ENCODE data around the gene OLA1. TPM values are rescaled to one million over a fixed set of nuclear protein-coding genes. Genes with fewer than 3 reads are reported as not detected.
A peak's percentile ranks its signal among the peaks of the same experiment; 100 is the strongest.

The OLA1 gene
- total and polyA plus RNA-seq, 9 of the 15 experiments (the other 6 are each of a cell fraction or from before 2014, with no cell fraction given): 208 to 353 (median 225) TPM

- TF ChIP-seq CBX2 (IDR thresholded peaks at IDR 0.05; ENCODE audit: insufficient read depth, low read length, poor library complexity, severe bottlenecking) (no peak), ZNF24 (IDR thresholded peaks at IDR 0.05) (no peak), TAL1 (IDR thresholded peaks at IDR 0.05) (peak; percentile 68), TEAD4 (IDR thresholded peaks at IDR 0.05; ENCODE audit: low read length) (peak; percentile 42; the same call in 1 of the 2 replicates), TEAD4 (CRISPR knock-in tag; IDR thresholded peaks at IDR 0.05; ENCODE audit: borderline replicate concordance) (no peak), NFE2 (IDR thresholded peaks at IDR 0.05; ENCODE audit: low read depth) (peak; percentile 15; the same call in 1 of the 2 replicates), FUS (optimal IDR thresholded peaks at IDR 0.05; ENCODE audit: low read depth, low read length) (no peak), MLLT1 (IDR thresholded peaks at IDR 0.05) (no peak), CBFA2T2 (conservative IDR thresholded peaks at IDR 0.05) (peak; percentile 70), DPF2 (IDR thresholded peaks at IDR 0.05) (peak; percentile 36; the same call in 1 of the 2 replicates)
These were observed 198.4 kb downstream of the OLA1 start (continued) for GRCh38 chr2:174049895-174050294.

- FAIRE-seq: no peak
- Histone ChIP-seq H3K27me3 (ENCODE audit: control insufficient read depth in 2 of 2, insufficient read depth in 2 of 2, low read length in 2 of 2) (no peaks in the 10 kb centered on the region; a peak in 2 of 5 replicates), H3K4me2 (ENCODE audit: insufficient read depth, low read length) (no peak overlapping the region), H3K9me1 (ENCODE audit: control insufficient read depth, insufficient read depth, low read length) (no peaks in the 10 kb centered on the region), H3K4me3 (no peak overlapping the region), H3K9me3 (replicated peaks; ENCODE audit: control insufficient read depth, insufficient read depth, low read depth, low read length) (no peaks in the 10 kb centered on the region), H3K4me1 (replicated peaks in 1 of 2; ENCODE audit: control insufficient read depth in 2 of 2, insufficient read depth in 2 of 2, low read length in 2 of 2) (peaks cover 7 to 14% of the 10 kb centered on the region in 2 experiments), H4K20me1 (replicated peaks; ENCODE audit: control insufficient read depth, insufficient read depth, low read length) (no peaks in the 10 kb centered on the region), H3K36me3 (ENCODE audit: control insufficient read depth, insufficient read depth, low read length) (no peaks in the 10 kb centered on the region), H2AFZ (ENCODE audit: low read depth, low read length) (no peak overlapping the region), H3K79me2 (ENCODE audit: control insufficient read depth, insufficient read depth, low read length) (no peaks in the 10 kb centered on the region), H3K9ac (ENCODE audit: insufficient read depth in 1 of 2, low read depth in 2 of 2, low read length in 2 of 2) (no peak overlapping the region), H3K27ac (ENCODE audit: extremely low read depth, low read depth, low read length) (no peak overlapping the region)
- no TSS peak for BruUV-seq (replicated peaks)
- 84% methylated on average over 20 of the region's 20 CpGs for WGBS (ENCODE audit: insufficient coverage, low coverage, missing lambda C conversion rate)
- peak in 1 of 3 experiments; percentile 25; a peak in 2 of 6 replicates for TF ChIP-seq CTCF (IDR thresholded peaks at IDR 0.05 in 2 of 3, conservative IDR thresholded peaks at IDR 0.05 in 1 of 3; ENCODE audit: insufficient read depth in 2 of 3, low read depth in 1 of 3, low read length in 3 of 3)
- TF ChIP-seq ZBTB33 (CRISPR knock-in tag; IDR thresholded peaks at IDR 0.05): peak; percentile 94
- no peak for TF ChIP-seq TCF7L2 (IDR thresholded peaks at IDR 0.05; ENCODE audit: low read depth, low read length)
- TF ChIP-seq RAD21 (CRISPR knock-in tag; conservative IDR thresholded peaks at IDR 0.05 in 1 of 2, IDR thresholded peaks at IDR 0.05 in 1 of 2): peak in 1 of 2 experiments; percentile 22; a peak in 1 of 4 replicates
- no peak for DNase-seq (ENCODE audit: extremely low read depth in 1 of 4, low spot score in 3 of 4)
- ChIA-PET POLR2A (no interaction called here), CTCF (ENCODE audit: low intra/inter-chr PET ratio) (interaction anchor here (0.6 kb wide), 1 partner anchor 13 kb away, joined by 4 read pairs; no protein-coding TSS in a partner anchor)
- ATAC-seq: no peak
- in situ Hi-C loops (cut with MboI): loop anchor here (10.0 kb wide), 1 partner anchor 297 kb away; no protein-coding TSS in a partner anchor
- intact Hi-C loops (cut with micrococcal nuclease): no loop called here
These were observed 200.1 kb downstream of the OLA1 start for GRCh38 chr2:174048243-174048642.

Measured in K562 (cell line).